HG03521 (cell line): ENCODE measurements around the gene RAB5IF.

ENCODE experiments used
- ATAC-seq: cut with Tn5 transposase; IDR thresholded peaks from one replicate; pipeline ENCODE4 v1.9.1; 2021; ENCODE audit warnings: mild to moderate bottlenecking, moderate library complexity; ENCODE audit not compliant: unreplicated experiment

The RAB5IF gene

DNA sequence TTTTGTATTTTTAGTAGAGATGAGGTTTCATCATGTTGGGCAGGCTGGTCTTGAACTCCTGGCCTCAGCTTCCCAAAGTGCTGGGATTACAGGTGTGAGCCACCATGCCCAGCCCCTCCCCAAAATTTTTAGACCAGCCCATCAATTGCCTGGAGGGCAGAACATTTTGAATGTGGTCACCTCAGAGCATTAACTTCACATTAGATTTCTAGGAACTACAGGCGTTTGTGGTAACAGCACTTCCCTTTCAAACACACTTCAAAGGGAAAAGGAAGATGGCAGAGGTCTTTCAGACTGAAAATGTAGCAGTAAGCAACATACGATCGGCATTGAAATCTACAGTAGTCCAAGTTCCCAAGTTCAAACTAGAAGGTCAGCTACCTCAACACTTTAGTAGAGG is 52.7 kb downstream of the RAB5IF start:
- no peak for ATAC-seq
